BE2C (cell line): ENCODE data around the gene WDR93.

Experiments used
- DNase-seq: peaks from one replicate; pipeline ENCODE4 v3.0.0-alpha.2; 2020
- H3K27me3 ChIP-seq: fragments of 250-450 bp; sonication (Bioruptor Pico); 2 replicates; pipeline ENCODE4 v1.5.1; 2020; ENCODE audit warnings: mild to moderate bottlenecking
- H3K36me3 ChIP-seq: fragments of 250-450 bp; sonication (Bioruptor Pico); 2 replicates; pipeline ENCODE4 v1.5.1; 2020; ENCODE audit warnings: mild to moderate bottlenecking
- H3K4me1 ChIP-seq: fragments of 250-450 bp; sonication (Bioruptor Pico); 2 replicates; pipeline ENCODE4 v1.5.1; 2020
- H3K4me3 ChIP-seq: 2 replicates; pipeline ENCODE4 v1.5.1; 2011; ENCODE audit warnings: low read depth, low read length
- H3K9me3 ChIP-seq: fragments of 250-450 bp; sonication (Bioruptor Pico); 2 replicates; pipeline ENCODE4 v1.5.1; 2020
- TF ChIP-seq, protein P1 (sequence below): IDR thresholded peaks from 2 replicates; pipeline ENCODE4 v1.5.1; 2012; ENCODE audit warnings: mild to moderate bottlenecking, low read depth, low read length

Gene WDR93

DNA sequence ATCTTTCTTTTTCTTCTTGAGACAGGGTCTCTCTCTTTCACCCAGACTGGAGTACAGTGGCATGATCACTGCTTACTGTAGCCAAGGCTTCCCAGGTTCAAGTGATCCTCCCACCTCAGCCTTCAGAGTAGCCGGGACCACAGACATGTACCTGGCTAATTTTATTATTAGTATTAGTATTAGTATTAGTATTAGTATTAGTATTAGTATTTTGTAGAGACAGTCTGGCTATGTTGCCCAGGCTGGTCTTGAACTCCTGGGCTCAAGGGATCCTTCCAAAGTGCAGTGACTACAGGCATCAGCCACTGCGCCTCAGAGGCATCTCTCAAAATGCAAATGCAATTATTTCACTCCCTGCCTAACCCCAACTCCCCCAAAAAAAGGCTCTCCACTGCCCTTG is 37.0 kb upstream of the WDR93 start:
- Histone ChIP-seq H3K4me1 (no peaks in the 10 kb centered on the region), H3K4me3 (no peak overlapping the region), H3K27me3 (no peaks in the 10 kb centered on the region), H3K36me3 (peaks cover 3% of the 10 kb centered on the region), H3K9me3 (no peaks in the 10 kb centered on the region)
- DNase-seq = no peak
- TF ChIP-seq, protein P1, sequence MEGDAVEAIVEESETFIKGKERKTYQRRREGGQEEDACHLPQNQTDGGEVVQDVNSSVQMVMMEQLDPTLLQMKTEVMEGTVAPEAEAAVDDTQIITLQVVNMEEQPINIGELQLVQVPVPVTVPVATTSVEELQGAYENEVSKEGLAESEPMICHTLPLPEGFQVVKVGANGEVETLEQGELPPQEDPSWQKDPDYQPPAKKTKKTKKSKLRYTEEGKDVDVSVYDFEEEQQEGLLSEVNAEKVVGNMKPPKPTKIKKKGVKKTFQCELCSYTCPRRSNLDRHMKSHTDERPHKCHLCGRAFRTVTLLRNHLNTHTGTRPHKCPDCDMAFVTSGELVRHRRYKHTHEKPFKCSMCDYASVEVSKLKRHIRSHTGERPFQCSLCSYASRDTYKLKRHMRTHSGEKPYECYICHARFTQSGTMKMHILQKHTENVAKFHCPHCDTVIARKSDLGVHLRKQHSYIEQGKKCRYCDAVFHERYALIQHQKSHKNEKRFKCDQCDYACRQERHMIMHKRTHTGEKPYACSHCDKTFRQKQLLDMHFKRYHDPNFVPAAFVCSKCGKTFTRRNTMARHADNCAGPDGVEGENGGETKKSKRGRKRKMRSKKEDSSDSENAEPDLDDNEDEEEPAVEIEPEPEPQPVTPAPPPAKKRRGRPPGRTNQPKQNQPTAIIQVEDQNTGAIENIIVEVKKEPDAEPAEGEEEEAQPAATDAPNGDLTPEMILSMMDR = no peak

DNA sequence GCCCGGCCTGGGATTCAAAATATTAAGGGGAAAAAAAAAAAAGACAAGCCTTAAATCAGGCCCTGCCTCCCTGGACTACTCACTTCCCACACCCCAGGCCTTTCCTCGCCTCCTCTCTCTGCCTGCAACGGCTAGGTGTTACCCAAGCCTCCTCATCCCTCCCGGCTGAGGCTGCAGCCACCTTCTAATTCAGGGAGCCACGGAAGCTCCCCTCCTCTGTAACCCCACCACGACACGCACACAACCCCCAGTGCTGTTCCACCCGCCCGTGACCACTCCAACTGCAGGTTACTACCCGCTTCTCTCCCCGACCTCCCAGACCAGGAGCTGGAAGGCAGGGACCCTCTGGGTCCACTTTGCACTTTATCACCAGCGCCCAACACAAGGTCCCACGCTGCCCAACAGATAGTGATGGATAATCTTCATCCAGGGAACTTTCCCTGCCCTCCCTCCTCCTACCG is 36.3 kb upstream of the WDR93 start:
- Histone ChIP-seq H3K27me3 (no peaks in the 10 kb centered on the region), H3K4me3 (peak overlapping the region; percentile 72), H3K36me3 (no peaks in the 10 kb centered on the region; the same call in 1 of the 2 replicates), H3K9me3 (no peaks in the 10 kb centered on the region), H3K4me1 (no peaks in the 10 kb centered on the region)
- DNase-seq = no peak
- TF ChIP-seq, protein P1 = no peak

DNA sequence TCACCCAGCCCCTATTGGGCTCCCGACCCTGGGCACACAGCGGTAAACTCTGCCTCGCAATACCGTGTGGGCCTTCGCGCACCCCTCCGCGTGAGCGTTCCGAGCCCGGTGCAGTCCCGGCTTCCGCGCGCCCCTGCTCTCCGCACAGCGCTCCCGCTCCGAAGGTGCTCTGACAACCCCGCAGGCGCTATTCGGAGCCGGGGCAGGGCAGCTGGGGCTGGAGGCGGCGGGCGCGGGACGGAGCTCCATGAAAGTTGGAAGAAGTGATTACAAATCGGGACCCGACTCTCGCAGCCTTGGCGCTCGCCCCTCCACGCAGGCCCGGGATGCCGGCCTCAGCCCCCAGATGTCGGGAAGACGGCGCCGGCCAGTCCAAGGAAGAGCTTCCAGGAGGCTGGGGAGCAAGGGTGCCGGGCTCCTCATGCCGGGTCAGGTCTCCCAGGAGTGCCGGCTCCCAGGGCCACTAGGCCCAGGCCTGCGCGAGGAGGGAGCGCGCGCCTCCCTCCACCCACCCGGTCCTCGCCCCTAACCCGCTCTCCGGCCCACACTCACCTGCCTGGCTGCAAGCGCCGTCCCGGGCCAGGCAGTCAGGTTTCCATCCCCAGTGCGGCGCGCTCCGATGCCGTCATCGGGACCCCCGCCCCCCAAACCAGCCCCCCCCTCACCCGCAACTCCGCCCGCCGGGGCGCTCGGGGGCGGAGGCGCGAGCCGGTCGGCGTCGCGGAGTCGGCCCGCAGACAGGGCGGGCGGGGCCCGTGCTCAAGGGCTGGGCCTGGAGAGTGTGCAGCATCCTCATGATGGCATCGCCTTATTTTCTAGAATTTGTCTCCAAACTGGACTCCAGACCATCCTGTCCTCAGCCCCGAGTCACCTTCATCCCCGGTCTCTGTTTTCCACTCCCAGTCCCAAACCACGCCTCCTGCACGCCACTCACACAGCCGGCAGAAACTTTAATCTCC is 35.5 kb upstream of the WDR93 start, which contains the start of gene KIF7:
Gene KIF7, minus strand, starts transcription at position 621 of the 959 bp plus-strand sequence. CDS start 2,537 bp downstream, outside the sequence.
- H3K36me3 ChIP-seq = no peaks in the 10 kb centered on the region; the same call in 1 of the 2 replicates
- TF ChIP-seq, protein P1 = no peak
- no peaks in the 10 kb centered on the region for H3K27me3 ChIP-seq
- DNase-seq = peak; percentile 65
- H3K9me3 ChIP-seq = no peaks in the 10 kb centered on the region
- peak within 1 kb of the TSS; percentile 72 for H3K4me3 ChIP-seq
- H3K4me1 ChIP-seq = no peaks in the 10 kb centered on the region

DNA sequence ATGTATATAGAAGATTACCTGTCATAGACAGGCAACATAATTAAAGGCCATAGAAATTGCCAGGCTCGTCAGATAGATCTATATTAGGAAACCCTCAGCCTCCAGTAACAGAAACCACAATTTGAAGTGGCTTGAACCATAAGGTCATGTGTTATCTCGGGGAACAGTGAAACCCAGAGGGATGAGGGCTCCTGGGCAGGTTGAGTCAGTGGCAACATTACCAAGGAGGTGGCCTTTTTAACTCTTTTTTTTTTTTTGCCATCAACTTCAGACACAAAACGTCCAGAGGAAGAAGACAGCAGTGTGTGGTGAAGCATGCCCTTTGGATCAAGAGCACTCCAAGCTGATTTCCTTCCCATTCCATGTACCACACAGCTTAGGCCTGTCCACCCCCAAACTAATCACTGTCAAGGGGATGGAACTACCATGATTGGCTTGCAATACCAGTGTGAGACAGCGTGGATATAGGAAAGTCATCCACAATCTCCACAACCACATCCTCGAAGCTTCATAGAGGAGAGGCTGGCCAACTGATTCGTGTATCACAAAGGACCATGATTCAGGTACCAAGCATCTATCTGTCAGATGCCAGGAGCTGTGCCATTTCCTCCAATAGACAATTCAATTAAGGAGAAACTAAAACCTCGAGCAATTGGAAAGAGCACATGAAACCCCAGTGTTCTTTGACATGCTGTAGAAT is 34.3 kb upstream of the WDR93 start:
- DNase-seq = no peak
- no peak overlapping the region for H3K4me3 ChIP-seq
- no peaks in the 10 kb centered on the region for H3K9me3 ChIP-seq
- TF ChIP-seq, protein P1 = no peak
- H3K4me1 ChIP-seq = no peaks in the 10 kb centered on the region
- H3K27me3 ChIP-seq = no peaks in the 10 kb centered on the region
- H3K36me3 ChIP-seq = no peaks in the 10 kb centered on the region; the same call in 1 of the 2 replicates

DNA sequence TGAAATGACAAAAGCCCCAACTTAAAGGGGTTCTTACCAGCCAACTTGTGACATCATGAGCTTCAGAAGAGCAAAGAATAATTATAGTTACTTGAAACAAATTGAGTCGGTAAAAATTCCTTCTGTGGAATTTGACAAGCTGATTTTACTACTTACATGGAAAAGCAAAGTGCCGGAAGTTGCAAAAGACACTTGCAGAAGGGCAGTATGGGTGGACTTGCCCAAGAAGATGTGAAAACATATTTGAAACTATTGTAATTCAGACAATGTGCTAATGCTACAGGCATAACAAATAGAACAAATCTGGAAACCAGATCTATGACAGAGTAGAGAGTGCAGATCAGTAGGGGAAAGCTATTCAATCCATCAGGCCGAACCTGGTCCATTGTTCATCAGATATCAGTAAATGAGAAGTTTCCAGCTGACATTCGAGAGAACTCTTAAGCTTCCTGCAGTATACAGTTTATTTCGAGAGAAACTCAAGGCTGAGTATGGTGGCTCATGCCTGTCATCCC is 32.9 kb upstream of the WDR93 start:
- TF ChIP-seq, protein P1 = no peak
- DNase-seq = no peak
- H3K36me3 ChIP-seq = no peaks in the 10 kb centered on the region

More for the DNA sequence above, 32.9 kb upstream of the WDR93 start:
- no peaks in the 10 kb centered on the region for H3K27me3 ChIP-seq
- H3K9me3 ChIP-seq = no peaks in the 10 kb centered on the region
- no peaks in the 10 kb centered on the region for H3K4me1 ChIP-seq
- H3K4me3 ChIP-seq = no peak overlapping the region
